PFSK-1 (cell line): Measurements from ENCODE around the gene LRRC4C.

Experiments used
- FOXP2 ChIP-seq: optimal IDR thresholded peaks from 2 replicates; pipeline ENCODE3; 2011; ENCODE audit warnings: borderline replicate concordance, control low read depth, inconsistent platforms; ENCODE audit not compliant: insufficient read depth; ENCODE audit errors: extremely low read length, extremely low read depth
- POLR2AphosphoS5 ChIP-seq: IDR thresholded peaks from 2 replicates; pipeline ENCODE4 v1.6.1; 2012; ENCODE audit warnings: low read depth, mild to moderate bottlenecking, control low read depth, low read length, moderate library complexity
- SIN3A ChIP-seq: IDR thresholded peaks from 2 replicates; pipeline ENCODE4 v1.6.1; 2012; ENCODE audit warnings: mild to moderate bottlenecking, low read length, moderate library complexity, borderline replicate concordance; ENCODE audit not compliant: insufficient read depth
- TAF1 ChIP-seq: IDR thresholded peaks from 2 replicates; pipeline ENCODE4 v1.6.1; 2012; ENCODE audit warnings: low read length, control low read depth, borderline replicate concordance; ENCODE audit not compliant: insufficient read depth
- TF ChIP-seq, protein P1 (sequence below), 2 experiments: IDR thresholded peaks; 2 replicates each; pipeline versions ENCODE4 v1.6.1 to v1.8.0; 2011 to 2012; ENCODE audit warnings: low read depth in 2 of 2, low read length in 2 of 2, control low read depth in 1 of 2, inconsistent platforms in 1 of 2, mild to moderate bottlenecking in 1 of 2, moderate library complexity in 1 of 2; ENCODE audit not compliant: insufficient read depth in 1 of 2

- no peak for TF ChIP-seq POLR2AphosphoS5
- TF ChIP-seq TAF1: no peak
- TF ChIP-seq, protein P1, sequence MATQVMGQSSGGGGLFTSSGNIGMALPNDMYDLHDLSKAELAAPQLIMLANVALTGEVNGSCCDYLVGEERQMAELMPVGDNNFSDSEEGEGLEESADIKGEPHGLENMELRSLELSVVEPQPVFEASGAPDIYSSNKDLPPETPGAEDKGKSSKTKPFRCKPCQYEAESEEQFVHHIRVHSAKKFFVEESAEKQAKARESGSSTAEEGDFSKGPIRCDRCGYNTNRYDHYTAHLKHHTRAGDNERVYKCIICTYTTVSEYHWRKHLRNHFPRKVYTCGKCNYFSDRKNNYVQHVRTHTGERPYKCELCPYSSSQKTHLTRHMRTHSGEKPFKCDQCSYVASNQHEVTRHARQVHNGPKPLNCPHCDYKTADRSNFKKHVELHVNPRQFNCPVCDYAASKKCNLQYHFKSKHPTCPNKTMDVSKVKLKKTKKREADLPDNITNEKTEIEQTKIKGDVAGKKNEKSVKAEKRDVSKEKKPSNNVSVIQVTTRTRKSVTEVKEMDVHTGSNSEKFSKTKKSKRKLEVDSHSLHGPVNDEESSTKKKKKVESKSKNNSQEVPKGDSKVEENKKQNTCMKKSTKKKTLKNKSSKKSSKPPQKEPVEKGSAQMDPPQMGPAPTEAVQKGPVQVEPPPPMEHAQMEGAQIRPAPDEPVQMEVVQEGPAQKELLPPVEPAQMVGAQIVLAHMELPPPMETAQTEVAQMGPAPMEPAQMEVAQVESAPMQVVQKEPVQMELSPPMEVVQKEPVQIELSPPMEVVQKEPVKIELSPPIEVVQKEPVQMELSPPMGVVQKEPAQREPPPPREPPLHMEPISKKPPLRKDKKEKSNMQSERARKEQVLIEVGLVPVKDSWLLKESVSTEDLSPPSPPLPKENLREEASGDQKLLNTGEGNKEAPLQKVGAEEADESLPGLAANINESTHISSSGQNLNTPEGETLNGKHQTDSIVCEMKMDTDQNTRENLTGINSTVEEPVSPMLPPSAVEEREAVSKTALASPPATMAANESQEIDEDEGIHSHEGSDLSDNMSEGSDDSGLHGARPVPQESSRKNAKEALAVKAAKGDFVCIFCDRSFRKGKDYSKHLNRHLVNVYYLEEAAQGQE (IDR thresholded peaks at IDR 0.05; ENCODE audit: insufficient read depth in 1 of 2, low read depth in 2 of 2, low read length in 2 of 2): no peak
- no peak for TF ChIP-seq SIN3A
- TF ChIP-seq FOXP2: no peak
These were observed 1319.9 kb downstream of the LRRC4C start for GRCh38 chr11:40139536-40139935.
